ENCODE measurements around the gene MCM9.

The MCM9 gene

DNA sequence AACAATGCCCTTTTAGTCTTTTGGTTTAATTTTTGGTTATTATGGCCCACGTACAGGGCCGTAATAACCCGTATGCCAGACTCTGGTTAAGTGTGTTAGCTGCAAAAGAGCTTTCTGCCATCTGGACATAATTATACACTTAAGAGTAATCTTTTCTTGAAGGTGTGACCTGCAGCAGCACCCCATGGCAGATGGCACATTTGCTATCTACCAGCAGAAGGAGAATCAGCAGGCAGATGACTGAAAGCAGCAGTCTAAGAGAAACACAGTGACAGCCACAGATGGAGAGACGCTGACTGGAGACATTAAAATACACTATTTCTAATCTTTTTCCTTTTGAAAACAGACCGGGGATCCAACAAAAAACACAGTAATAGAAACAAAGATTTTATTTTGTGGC lies 22.3 kb downstream of the MCM9 start:
- TF ChIP-seq, protein P1, sequence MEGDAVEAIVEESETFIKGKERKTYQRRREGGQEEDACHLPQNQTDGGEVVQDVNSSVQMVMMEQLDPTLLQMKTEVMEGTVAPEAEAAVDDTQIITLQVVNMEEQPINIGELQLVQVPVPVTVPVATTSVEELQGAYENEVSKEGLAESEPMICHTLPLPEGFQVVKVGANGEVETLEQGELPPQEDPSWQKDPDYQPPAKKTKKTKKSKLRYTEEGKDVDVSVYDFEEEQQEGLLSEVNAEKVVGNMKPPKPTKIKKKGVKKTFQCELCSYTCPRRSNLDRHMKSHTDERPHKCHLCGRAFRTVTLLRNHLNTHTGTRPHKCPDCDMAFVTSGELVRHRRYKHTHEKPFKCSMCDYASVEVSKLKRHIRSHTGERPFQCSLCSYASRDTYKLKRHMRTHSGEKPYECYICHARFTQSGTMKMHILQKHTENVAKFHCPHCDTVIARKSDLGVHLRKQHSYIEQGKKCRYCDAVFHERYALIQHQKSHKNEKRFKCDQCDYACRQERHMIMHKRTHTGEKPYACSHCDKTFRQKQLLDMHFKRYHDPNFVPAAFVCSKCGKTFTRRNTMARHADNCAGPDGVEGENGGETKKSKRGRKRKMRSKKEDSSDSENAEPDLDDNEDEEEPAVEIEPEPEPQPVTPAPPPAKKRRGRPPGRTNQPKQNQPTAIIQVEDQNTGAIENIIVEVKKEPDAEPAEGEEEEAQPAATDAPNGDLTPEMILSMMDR (conservative IDR thresholded peaks at IDR 0.05; ENCODE audit: low read depth) = no peak
- POLR2A ChIA-PET (ENCODE audit: low non-redundant PET) = no interaction called here
- H3K27ac ChIP-seq = no peak overlapping the region
- no peak for DNase-seq (ENCODE audit: low spot score)
- CTCF ChIA-PET = interaction anchor here (0.5 kb wide), 1 partner anchor 16 kb away, joined by 4 read pairs; no protein-coding TSS in a partner anchor

DNA sequence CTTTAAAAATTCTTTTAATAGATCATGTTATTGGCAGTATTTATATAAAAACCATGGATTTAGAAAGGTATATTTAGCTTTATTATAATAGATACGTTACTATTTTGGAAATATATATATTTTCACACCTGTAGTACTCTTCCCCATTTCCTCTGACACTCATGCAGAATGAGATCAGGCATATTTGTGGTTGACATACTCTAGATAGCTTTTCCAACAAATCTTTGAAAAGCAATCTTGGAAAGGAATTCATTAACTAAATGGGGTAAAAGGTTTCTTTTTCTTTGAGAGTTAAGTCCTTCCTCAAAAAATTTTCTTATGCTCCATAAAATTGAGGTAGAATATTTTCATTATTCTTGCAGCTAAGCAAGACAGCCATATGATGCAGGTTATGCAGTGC lies 26.5 kb downstream of the MCM9 start:
- TF ChIP-seq, protein P1 (conservative IDR thresholded peaks at IDR 0.05; ENCODE audit: low read depth) = no peak
- no peak for DNase-seq (ENCODE audit: low spot score)
- ChIA-PET POLR2A (ENCODE audit: low non-redundant PET) (no interaction called here), CTCF (no interaction called here)
- H3K27ac ChIP-seq = no peak overlapping the region

DNA sequence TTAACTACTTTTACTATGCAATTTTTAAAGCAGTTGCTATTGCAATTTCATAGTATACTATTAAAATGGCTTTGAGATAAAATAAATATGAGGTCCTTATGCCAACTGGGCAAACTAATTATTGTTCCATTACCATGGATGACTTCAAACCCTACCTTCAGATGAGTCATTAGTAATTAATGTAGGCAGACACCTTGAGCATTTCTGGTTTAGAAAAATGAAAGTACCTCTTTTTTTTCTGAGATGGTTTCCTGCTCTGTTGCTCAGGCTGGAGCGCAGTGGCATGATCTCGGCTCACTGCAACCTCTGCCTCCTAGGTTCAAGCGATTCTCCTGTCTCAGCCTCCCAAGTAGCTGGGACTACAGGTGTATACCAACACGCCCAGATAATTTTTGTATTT lies 29.1 kb downstream of the MCM9 start:
- DNase-seq (ENCODE audit: low spot score) = peak; percentile 13
- no peak overlapping the region for H3K27ac ChIP-seq
- CTCF ChIA-PET = no interaction called here
- POLR2A ChIA-PET (ENCODE audit: low non-redundant PET) = no interaction called here
- TF ChIP-seq, protein P1 (conservative IDR thresholded peaks at IDR 0.05; ENCODE audit: low read depth) = no peak

- no peak overlapping the region for H3K27ac ChIP-seq
- POLR2A ChIA-PET (ENCODE audit: low non-redundant PET) = no interaction called here
- CTCF ChIA-PET = no interaction called here
- DNase-seq (ENCODE audit: low spot score) = no peak
- TF ChIP-seq, protein P1 (conservative IDR thresholded peaks at IDR 0.05; ENCODE audit: low read depth) = no peak
Measured at GRCh38 chr6:118905084-118905483, 29.9 kb downstream of the MCM9 start.

GRCh38 chr6:118903691-118904090 lies 31.3 kb downstream of the MCM9 start:
- DNase-seq (ENCODE audit: low spot score) = no peak
- TF ChIP-seq, protein P1 (conservative IDR thresholded peaks at IDR 0.05; ENCODE audit: low read depth) = no peak
- ChIA-PET CTCF (no interaction called here), POLR2A (ENCODE audit: low non-redundant PET) (no interaction called here)
- H3K27ac ChIP-seq = no peak overlapping the region

DNA sequence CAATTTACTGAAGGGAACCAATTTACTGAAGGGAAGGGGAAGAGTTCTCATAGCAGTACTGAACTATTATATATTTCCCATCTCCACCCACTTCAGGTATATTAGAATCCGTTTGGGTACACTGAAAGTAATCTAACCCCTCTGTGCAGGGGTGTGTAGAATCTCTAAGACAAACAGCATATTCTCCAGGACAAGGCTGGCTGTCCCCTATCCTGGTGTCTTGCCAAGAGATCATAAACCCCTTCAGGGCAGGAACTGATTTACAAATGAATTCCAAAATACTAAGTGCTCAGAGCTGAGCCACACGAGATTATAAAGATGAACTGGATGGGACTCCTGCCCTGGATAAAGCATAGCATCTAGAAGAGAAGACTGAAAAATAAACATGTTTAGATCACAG lies 31.8 kb downstream of the MCM9 start:
- TF ChIP-seq, protein P1 (conservative IDR thresholded peaks at IDR 0.05; ENCODE audit: low read depth) = no peak
- POLR2A ChIA-PET (ENCODE audit: low non-redundant PET) = no interaction called here
- CTCF ChIA-PET = no interaction called here
- H3K27ac ChIP-seq = no peak overlapping the region
- no peak for DNase-seq (ENCODE audit: low spot score)

- ChIA-PET CTCF (no interaction called here), POLR2A (ENCODE audit: low non-redundant PET) (no interaction called here)
- DNase-seq (ENCODE audit: low spot score) = no peak
- H3K27ac ChIP-seq = no peak overlapping the region
- TF ChIP-seq, protein P1 (conservative IDR thresholded peaks at IDR 0.05; ENCODE audit: low read depth) = no peak
Measured at GRCh38 chr6:118902726-118903125, 32.2 kb downstream of the MCM9 start.
